RWPE1 (cell line): ENCODE data around the gene DOCK1.

Experiments used
- CTCF ChIA-PET: fragments of 350-600 bp; sonication (Branson Sonifier 250); formaldehyde crosslinking; extraction: SDS; loops from one replicate; lab custom pipeline; 2021; lab: Yijun Ruan, JAX
- POLR2A ChIA-PET: fragments of 400-600 bp; formaldehyde crosslinking; extraction: SDS; loops from one replicate; lab custom pipeline; 2020; ENCODE audit warnings: antibody characterized with exemption; ENCODE audit not compliant: low non-redundant PET; lab: Yijun Ruan, JAX
- DNase-seq: peaks from one replicate; pipeline ENCODE4 v3.0.0; 2012; ENCODE audit warnings: low spot score
- H3K27ac ChIP-seq: fragments of 450-650 bp; 2 replicates; pipeline ENCODE4 v1.5.1; 2017
- CTCF ChIP-seq: fragments of 450-650 bp; conservative IDR thresholded peaks from 2 replicates; pipeline ENCODE4 v1.5.1; 2017; ENCODE audit warnings: low read depth, mild to moderate bottlenecking

DOCK1 gene

GRCh38 chr10:127153181-127153580 lies 248.0 kb downstream of the DOCK1 start:
- no peak overlapping the region for H3K27ac ChIP-seq
- no peak for TF ChIP-seq CTCF
- ChIA-PET POLR2A (no interaction called here), CTCF (no interaction called here)
- DNase-seq, result no peak

DNA sequence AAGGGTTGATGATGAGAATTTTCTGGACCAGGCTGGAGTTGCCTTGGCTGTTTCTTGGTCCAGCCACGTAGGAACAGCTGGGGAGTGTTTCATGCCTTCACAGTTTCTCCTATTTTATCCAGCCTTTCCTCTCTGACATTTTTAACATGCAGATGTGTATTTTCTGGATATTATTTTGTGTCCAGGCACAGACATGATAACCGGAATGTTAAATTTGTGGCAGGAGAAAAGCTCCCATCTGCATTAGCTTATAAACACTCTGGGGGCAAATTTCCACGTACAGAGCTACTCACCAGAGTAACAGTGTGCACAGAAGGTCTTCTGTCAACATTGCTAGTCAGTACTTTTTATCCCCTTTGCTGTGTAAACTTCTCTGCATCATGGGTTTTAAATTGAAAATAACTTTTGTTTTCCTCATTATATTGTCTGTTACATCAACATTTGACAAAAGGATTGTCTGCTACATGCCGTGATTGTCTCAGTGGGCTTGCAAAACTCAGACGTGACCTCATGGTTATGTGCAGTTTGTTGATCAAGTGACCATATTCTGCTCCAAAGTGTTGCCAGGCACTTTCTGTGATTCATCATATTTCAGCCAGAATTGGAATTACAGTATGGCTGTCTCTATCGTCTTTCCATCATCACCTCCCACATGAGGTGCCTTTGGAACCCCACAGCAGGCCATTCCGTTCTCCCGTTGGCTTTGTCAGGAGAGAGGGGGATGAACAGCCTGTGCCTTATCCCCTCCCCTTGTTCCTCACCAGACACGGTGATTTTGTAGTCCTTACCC lies 249.8 kb downstream of the DOCK1 start:
- TF ChIP-seq CTCF, result no peak
- H3K27ac ChIP-seq, result no peak overlapping the region
- CTCF ChIA-PET, result interaction anchor here (0.5 to 0.6 kb wide), 2 partner anchors 11 to 89 kb away, joined by 3 to 4 read pairs; no protein-coding TSS in a partner anchor
- DNase-seq, result no peak
- POLR2A ChIA-PET, result no interaction called here

DNA sequence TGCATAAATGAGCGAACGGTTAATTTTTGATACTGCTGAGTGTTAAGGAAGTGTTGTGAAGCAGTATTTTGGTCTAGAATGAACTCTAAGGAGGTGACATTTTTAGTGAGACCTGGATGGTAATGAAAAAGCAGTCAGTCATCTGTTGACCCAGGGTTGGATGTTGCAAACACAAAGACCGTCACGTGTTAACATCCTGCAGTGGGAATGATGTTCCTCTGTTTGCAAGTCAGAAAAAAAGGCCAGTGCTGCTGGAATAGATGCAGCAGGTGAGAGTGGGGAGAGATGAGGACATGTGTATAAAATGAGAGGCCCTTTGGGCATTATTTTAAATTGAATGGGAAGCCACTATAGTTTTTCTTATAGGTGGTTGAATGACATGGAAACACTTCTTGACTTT lies 251.9 kb downstream of the DOCK1 start:
- POLR2A ChIA-PET, result no interaction called here
- CTCF ChIA-PET, result no interaction called here
- no peak for TF ChIP-seq CTCF
- H3K27ac ChIP-seq, result no peak overlapping the region
- no peak for DNase-seq

- ChIA-PET CTCF (no interaction called here), POLR2A (no interaction called here)
- H3K27ac ChIP-seq, result no peak overlapping the region
- no peak for TF ChIP-seq CTCF
- DNase-seq, result no peak
These were observed 252.4 kb downstream of the DOCK1 start for GRCh38 chr10:127157506-127158200.

- CTCF ChIA-PET, result no interaction called here
- H3K27ac ChIP-seq, result no peak overlapping the region
- no peak for TF ChIP-seq CTCF
- POLR2A ChIA-PET, result no interaction called here
- no peak for DNase-seq
These were observed 253.4 kb downstream of the DOCK1 start for GRCh38 chr10:127158662-127159061.

- no peak overlapping the region for H3K27ac ChIP-seq
- ChIA-PET CTCF (no interaction called here), POLR2A (no interaction called here)
- TF ChIP-seq CTCF, result no peak
- no peak for DNase-seq
These were observed 254.5 kb downstream of the DOCK1 start for GRCh38 chr10:127159648-127160245.
